Smooth muscle cell (in vitro differentiated cells): ENCODE measurements around the gene TRPM2. TPM values are rescaled to one million over a fixed set of nuclear protein-coding genes. Genes with fewer than 3 reads are reported as not detected.

Source experiments
- DNase-seq: peaks from one replicate; lab custom pipeline; 2025; ENCODE audit not compliant: unreplicated experiment; lab: John Stamatoyannopoulos, UW
- H2AFZ ChIP-seq: fragments of 200-600 bp; sonication (generic); 2 replicates; pipeline ENCODE4 v1.6.0; 2016; ENCODE audit warnings: antibody characterized with exemption, low read depth, mild to moderate bottlenecking
- H3F3A ChIP-seq: fragments of 200-600 bp; sonication (generic); 2 replicates; pipeline ENCODE4 v1.6.0; 2017; ENCODE audit warnings: antibody characterized with exemption, low read depth
- H3K27ac ChIP-seq: fragments of 200-600 bp; sonication (generic); 2 replicates; pipeline ENCODE4 v1.5.1; 2016; ENCODE audit warnings: low read depth, mild to moderate bottlenecking
- H3K27me3 ChIP-seq: fragments of 200-600 bp; sonication (generic); 2 replicates; pipeline ENCODE4 v1.6.1; 2016; ENCODE audit warnings: low read depth, mild to moderate bottlenecking
- H3K36me3 ChIP-seq: fragments of 200-600 bp; sonication (generic); 2 replicates; pipeline ENCODE4 v1.5.1; 2016; ENCODE audit warnings: low read depth
- H3K4me1 ChIP-seq: fragments of 200-600 bp; sonication (generic); 2 replicates; pipeline ENCODE4 v1.5.1; 2016; ENCODE audit warnings: low read depth
- H3K4me2 ChIP-seq: fragments of 200-600 bp; sonication (generic); 2 replicates; pipeline ENCODE4 v1.6.0; 2016; ENCODE audit warnings: mild to moderate bottlenecking
- H3K4me3 ChIP-seq: fragments of 200-600 bp; sonication (generic); 2 replicates; pipeline ENCODE4 v1.5.1; 2016; ENCODE audit warnings: mild to moderate bottlenecking
- H3K79me2 ChIP-seq: fragments of 200-600 bp; sonication (generic); 2 replicates; pipeline ENCODE4 v1.6.0; 2016; ENCODE audit warnings: low read depth, mild to moderate bottlenecking
- H3K9ac ChIP-seq: fragments of 200-600 bp; sonication (generic); 2 replicates; pipeline ENCODE4 v1.6.0; 2016; ENCODE audit warnings: low read depth
- H3K9me3 ChIP-seq: fragments of 200-600 bp; sonication (generic); replicated peaks from 2 replicates; pipeline ENCODE4 v1.5.1; 2016; ENCODE audit warnings: low read depth
- H4K20me1 ChIP-seq: fragments of 200-600 bp; sonication (generic); 2 replicates; pipeline ENCODE4 v1.6.0; 2016; ENCODE audit warnings: low read depth
- CTCF ChIP-seq: fragments of 200-600 bp; sonication (generic); IDR thresholded peaks from 2 replicates; pipeline ENCODE4 v1.5.1; 2017; ENCODE audit warnings: borderline replicate concordance, mild to moderate bottlenecking, antibody characterized with exemption; ENCODE audit not compliant: insufficient read depth, poor library complexity, severe bottlenecking
- whole genome bisulfite sequencing: methylation state at CpG from one replicate; pipeline ENCODE4 v1.1.7; 2016; ENCODE audit warnings: low lambda C conversion rate; 5-methylcytosine and 5-hydroxymethylcytosine counted together
- polyA plus RNA-seq: library from polyadenylated mRNA; unstranded; fragments of >200 nt; fragmentation: Nextera tagmentation; extraction: Ambion mirVana; gene quantifications from 2 replicates; pipeline ENCODE4 v1.2.1, GENCODE V29; 2016
- total RNA-seq: library from RNA; depleted of rRNA; stranded (reverse); fragments of >200 nt; gene quantifications from 2 replicates; pipeline ENCODE4 v1.2.3, GENCODE V29; 2014

TRPM2 gene
- total and polyA plus RNA-seq, 2 experiments from 2014 or later, result 0.31 TPM; not detected in 1

- no peak overlapping the region for H3K9ac ChIP-seq
- DNase-seq, result no peak
- no peak for TF ChIP-seq CTCF
- no peak overlapping the region for H3K27ac ChIP-seq
- H3K4me3 ChIP-seq, result no peak overlapping the region
- no peak overlapping the region for H3K4me2 ChIP-seq
- no peak overlapping the region for H2AFZ ChIP-seq
- no peaks in the 10 kb centered on the region for H3K36me3 ChIP-seq
- H3K79me2 ChIP-seq, result no peaks in the 10 kb centered on the region
- no peaks in the 10 kb centered on the region for H3K9me3 ChIP-seq
- H3K27me3 ChIP-seq, result no peaks in the 10 kb centered on the region
- no peaks in the 10 kb centered on the region for H3K4me1 ChIP-seq
- H3F3A ChIP-seq, result no peaks in the 10 kb centered on the region
- WGBS, result 93% methylated on average over 25 of the region's 26 CpGs
- H4K20me1 ChIP-seq, result no peaks in the 10 kb centered on the region
Measured at GRCh38 chr21:44421901-44422840, 68.8 kb downstream of the TRPM2 start.

GRCh38 chr21:44423312-44423821 is 69.9 kb downstream of the TRPM2 start:
- WGBS, result 91% methylated on average over 12 of the region's 12 CpGs

GRCh38 chr21:44423941-44424607 is 70.7 kb downstream of the TRPM2 start:
- no peak overlapping the region for H3K9ac ChIP-seq
- TF ChIP-seq CTCF, result no peak
- no peaks in the 10 kb centered on the region for H3K79me2 ChIP-seq
- H3K4me2 ChIP-seq, result no peak overlapping the region
- no peak overlapping the region for H2AFZ ChIP-seq
- H3K4me3 ChIP-seq, result no peak overlapping the region
- no peaks in the 10 kb centered on the region for H3K27me3 ChIP-seq
- WGBS, result 84% methylated on average over 17 of the region's 17 CpGs
- H3K36me3 ChIP-seq, result no peaks in the 10 kb centered on the region
- no peak for DNase-seq
- no peaks in the 10 kb centered on the region for H4K20me1 ChIP-seq
- no peaks in the 10 kb centered on the region for H3K4me1 ChIP-seq
- no peaks in the 10 kb centered on the region for H3F3A ChIP-seq
- no peaks in the 10 kb centered on the region for H3K9me3 ChIP-seq
- no peak overlapping the region for H3K27ac ChIP-seq

More at GRCh38 chr21:44423312-44423821, 69.9 kb downstream of the TRPM2 start:
- H3K9ac ChIP-seq, result no peak overlapping the region
- no peak overlapping the region for H2AFZ ChIP-seq
- no peak for DNase-seq
- no peaks in the 10 kb centered on the region for H3K36me3 ChIP-seq
- H3K4me2 ChIP-seq, result no peak overlapping the region
- no peaks in the 10 kb centered on the region for H3K79me2 ChIP-seq
- no peaks in the 10 kb centered on the region for H3K27me3 ChIP-seq
- no peak overlapping the region for H3K27ac ChIP-seq
- H4K20me1 ChIP-seq, result no peaks in the 10 kb centered on the region
- no peaks in the 10 kb centered on the region for H3K9me3 ChIP-seq
- TF ChIP-seq CTCF, result no peak
- no peaks in the 10 kb centered on the region for H3F3A ChIP-seq
- H3K4me1 ChIP-seq, result no peaks in the 10 kb centered on the region
- H3K4me3 ChIP-seq, result no peak overlapping the region
